ENCODE results near the gene OR5K4. TPM values are rescaled to one million over a fixed set of nuclear protein-coding genes. Genes with fewer than 3 reads are reported as not detected.

The OR5K4 gene
- polyA plus RNA-seq, 2 of the 4 experiments (the other 2 are of a cell fraction) = not detected

GRCh38 chr3:98350082-98350481 lies 3.6 kb upstream of the OR5K4 start:
- no peaks in the 10 kb centered on the region for H3K9me3 ChIP-seq
- H3K4me1 ChIP-seq = no peaks in the 10 kb centered on the region
- H3K4me3 ChIP-seq = no peak overlapping the region
- no peak for ATAC-seq
- H3K4me2 ChIP-seq = no peak overlapping the region
- DNase-seq (ENCODE audit: low read depth in 1 of 2, low spot score in 1 of 2) = no peak
- ChIA-PET POLR2A (no interaction called here), CTCF (no interaction called here)
- FAIRE-seq = no peak
- H3K27ac ChIP-seq = no peak overlapping the region
- TF ChIP-seq MYC (IDR thresholded peaks at IDR 0.05; ENCODE audit: borderline replicate concordance, low read length) = no peak
- no peak for TF ChIP-seq MAX (IDR thresholded peaks at IDR 0.05)
- TF ChIP-seq HEYL (CRISPR knock-in tag; IDR thresholded peaks at IDR 0.05) = no peak
- TF ChIP-seq BCL3 (IDR thresholded peaks at IDR 0.05) = no peak
- TF ChIP-seq, protein P1, sequence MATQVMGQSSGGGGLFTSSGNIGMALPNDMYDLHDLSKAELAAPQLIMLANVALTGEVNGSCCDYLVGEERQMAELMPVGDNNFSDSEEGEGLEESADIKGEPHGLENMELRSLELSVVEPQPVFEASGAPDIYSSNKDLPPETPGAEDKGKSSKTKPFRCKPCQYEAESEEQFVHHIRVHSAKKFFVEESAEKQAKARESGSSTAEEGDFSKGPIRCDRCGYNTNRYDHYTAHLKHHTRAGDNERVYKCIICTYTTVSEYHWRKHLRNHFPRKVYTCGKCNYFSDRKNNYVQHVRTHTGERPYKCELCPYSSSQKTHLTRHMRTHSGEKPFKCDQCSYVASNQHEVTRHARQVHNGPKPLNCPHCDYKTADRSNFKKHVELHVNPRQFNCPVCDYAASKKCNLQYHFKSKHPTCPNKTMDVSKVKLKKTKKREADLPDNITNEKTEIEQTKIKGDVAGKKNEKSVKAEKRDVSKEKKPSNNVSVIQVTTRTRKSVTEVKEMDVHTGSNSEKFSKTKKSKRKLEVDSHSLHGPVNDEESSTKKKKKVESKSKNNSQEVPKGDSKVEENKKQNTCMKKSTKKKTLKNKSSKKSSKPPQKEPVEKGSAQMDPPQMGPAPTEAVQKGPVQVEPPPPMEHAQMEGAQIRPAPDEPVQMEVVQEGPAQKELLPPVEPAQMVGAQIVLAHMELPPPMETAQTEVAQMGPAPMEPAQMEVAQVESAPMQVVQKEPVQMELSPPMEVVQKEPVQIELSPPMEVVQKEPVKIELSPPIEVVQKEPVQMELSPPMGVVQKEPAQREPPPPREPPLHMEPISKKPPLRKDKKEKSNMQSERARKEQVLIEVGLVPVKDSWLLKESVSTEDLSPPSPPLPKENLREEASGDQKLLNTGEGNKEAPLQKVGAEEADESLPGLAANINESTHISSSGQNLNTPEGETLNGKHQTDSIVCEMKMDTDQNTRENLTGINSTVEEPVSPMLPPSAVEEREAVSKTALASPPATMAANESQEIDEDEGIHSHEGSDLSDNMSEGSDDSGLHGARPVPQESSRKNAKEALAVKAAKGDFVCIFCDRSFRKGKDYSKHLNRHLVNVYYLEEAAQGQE (IDR thresholded peaks at IDR 0.05) = no peak
- TF ChIP-seq EP300 (IDR thresholded peaks at IDR 0.05) = no peak
- WGBS (ENCODE audit: missing lambda C conversion rate) = 53% methylated on average over 3 of the region's 3 CpGs

DNA sequence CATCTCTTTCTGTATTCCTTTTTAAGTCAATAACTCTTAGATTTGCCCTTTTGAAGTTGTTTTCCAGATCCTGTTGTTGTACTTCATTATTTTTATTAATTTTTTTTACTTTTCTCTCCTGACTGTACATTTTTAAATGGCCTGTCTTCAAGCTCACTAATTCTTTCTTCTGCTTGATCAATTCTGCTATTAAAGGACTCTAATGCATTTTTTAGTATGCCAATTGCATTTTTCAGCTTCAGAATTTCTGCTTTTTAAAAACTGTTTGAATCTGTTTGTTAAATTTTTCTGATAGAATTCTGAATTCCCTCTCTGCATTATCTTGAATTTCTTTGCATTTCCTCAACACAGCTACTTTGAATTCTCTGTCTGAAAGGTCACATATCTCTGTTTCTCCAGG lies 5.6 kb downstream of the OR5K4 start:
- no peaks in the 10 kb centered on the region for H3K4me1 ChIP-seq
- peaks cover 2% of the 10 kb centered on the region; the same call in 1 of the 3 replicates for H3K9me3 ChIP-seq
- H3K4me3 ChIP-seq = no peak overlapping the region
- ChIA-PET POLR2A (no interaction called here), CTCF (no interaction called here)
- H3K27ac ChIP-seq = no peak overlapping the region
- ATAC-seq = no peak
- DNase-seq (ENCODE audit: low read depth in 1 of 2, low spot score in 1 of 2) = no peak
- no peak for TF ChIP-seq SMC3 (IDR thresholded peaks at IDR 0.05)
- TF ChIP-seq MAZ (IDR thresholded peaks at IDR 0.05; ENCODE audit: borderline replicate concordance, low read depth, low read length) = no peak
- TF ChIP-seq EHF (CRISPR knock-in tag; IDR thresholded peaks at IDR 0.05) = no peak
- TF ChIP-seq, protein P1 (IDR thresholded peaks at IDR 0.05) = no peak
- no peak for TF ChIP-seq NFE2L2 (conservative IDR thresholded peaks at IDR 0.05; ENCODE audit: low read length)
- TF ChIP-seq ESRRA (IDR thresholded peaks at IDR 0.05; ENCODE audit: borderline replicate concordance, low read length) = no peak
- no peak for TF ChIP-seq FOSL2 (IDR thresholded peaks at IDR 0.05)
- no peak for TF ChIP-seq FOSL2 (CRISPR knock-in tag; IDR thresholded peaks at IDR 0.05)
- TF ChIP-seq SREBF2 (IDR thresholded peaks at IDR 0.05) = no peak
- TF ChIP-seq JUNB (IDR thresholded peaks at IDR 0.05) = no peak
- FAIRE-seq = no peak
- no peak overlapping the region for H3K4me2 ChIP-seq

Measured in A549 (cell line).